Dorsolateral prefrontal cortex (tissue), 118 donors: Measurements from ENCODE around the gene NUPR1. TPM values are rescaled to one million over a fixed set of nuclear protein-coding genes. Genes with fewer than 3 reads are reported as not detected.

Source experiments
- total RNA-seq, 120 experiments: library from RNA; stranded (reverse); gene quantifications; one replicate each; pipeline versions ENCODE4 v1.2.3 to v1.2.4, GENCODE V29; 2022

The NUPR1 gene
- total RNA-seq, 120 experiments from 2014 or later: 4.8 to 89.9 (median 23.3) TPM

Other genes with a start within 250 kb of the NUPR1 start
- 10 to 100 TPM in 119 of 120 experiments, 1 to 10 TPM in 1; 7.4 to 32.7 (median 21.4) TPM for gene SBK1, start 246.4 kb downstream of the NUPR1 start, total RNA-seq
- 10 to 100 TPM in 19 of 120 experiments, 1 to 10 TPM in 96, not detected in 5; 1.1 to 15.6 (median 6.7) TPM for gene NPIPB6, start 175.5 kb downstream of the NUPR1 start, total RNA-seq
- gene EIF3CL, start 135.1 kb downstream of the NUPR1 start, total RNA-seq: 100 to 1,000 TPM in 41 of 120 experiments, 10 to 100 TPM in 78, not detected in 1; 11.8 to 156 (median 91.3) TPM
- gene NPIPB7, start 66.6 kb downstream of the NUPR1 start, total RNA-seq: 1 to 10 TPM in 41 of 120 experiments, under 1 TPM in 49, not detected in 30; 0.34 to 4.5 (median 0.97) TPM
- 10 to 100 TPM in 119 of 120 experiments, 1 to 10 TPM in 1; 9.4 to 41.5 (median 22.9) TPM for gene CLN3, start 46.9 kb downstream of the NUPR1 start, total RNA-seq
- 1 to 10 TPM in 48 of 120 experiments, under 1 TPM in 72; 0.24 to 3.4 (median 0.89) TPM for gene APOBR, start 44.3 kb downstream of the NUPR1 start, total RNA-seq
- 1 to 10 TPM in 2 of 120 experiments, under 1 TPM in 4, not detected in 114; 0.56 to 2.1 (median 0.83) TPM for gene IL27, start 32.1 kb downstream of the NUPR1 start, total RNA-seq
- gene SGF29, start 14.9 kb upstream of the NUPR1 start, total RNA-seq: 10 to 100 TPM; 10.9 to 27.0 (median 16.8) TPM
- 1 to 10 TPM in 116 of 120 experiments, under 1 TPM in 4; 0.30 to 8.4 (median 2.7) TPM for gene SULT1A2, start 58.1 kb upstream of the NUPR1 start, total RNA-seq
- gene SULT1A1, start 71.1 kb upstream of the NUPR1 start, total RNA-seq: 10 to 100 TPM in 119 of 120 experiments, 1 to 10 TPM in 1; 9.8 to 53.1 (median 32.5) TPM
- gene NPIPB8, start 99.1 kb upstream of the NUPR1 start, total RNA-seq: 1 to 10 TPM in 97 of 120 experiments, under 1 TPM in 8, not detected in 15; 0.68 to 7.5 (median 2.6) TPM
- gene EIF3C, start 172.5 kb upstream of the NUPR1 start, total RNA-seq: 100 to 1,000 TPM; 176 to 662 (median 395) TPM
- 10 to 100 TPM in 36 of 120 experiments, 1 to 10 TPM in 83, not detected in 1; 1.5 to 16.0 (median 8.0) TPM for gene NPIPB9, start 212.8 kb upstream of the NUPR1 start, total RNA-seq